ENCODE measurements around the gene RPL3. TPM values are rescaled to one million over a fixed set of nuclear protein-coding genes. Genes with fewer than 3 reads are reported as not detected.

Gene RPL3
- total and polyA plus RNA-seq, 9 donors, result 1,838 to 3,798 (median 3,309) TPM

- peak overlapping the region; percentile 31 for H3K27ac ChIP-seq (ENCODE audit: low read length)
- H3K27me3 ChIP-seq (ENCODE audit: control insufficient read depth, insufficient read depth, low read length), result peaks cover 2% of the 10 kb centered on the region
- WGBS (ENCODE audit: insufficient coverage), result 72% methylated on average over 2 of the region's 6 CpGs
- H3K4me3 ChIP-seq (ENCODE audit: low read length), result no peak overlapping the region
- no peaks in the 10 kb centered on the region for H3K36me3 ChIP-seq (ENCODE audit: control insufficient read depth, insufficient read depth, low read length)
- H3K9me3 ChIP-seq (replicated peaks; ENCODE audit: control insufficient read depth, low read depth, low read length), result no peaks in the 10 kb centered on the region
- DNase-seq, result no peak
- peaks cover 30% of the 10 kb centered on the region for H3K4me1 ChIP-seq (ENCODE audit: control insufficient read depth, insufficient read depth, low read length)
Observed at GRCh38 chr22:39277142-39277607, 42.2 kb downstream of the RPL3 start.

GRCh38 chr22:39276440-39277141 lies 42.8 kb downstream of the RPL3 start:
- H3K4me1 ChIP-seq (ENCODE audit: control insufficient read depth, insufficient read depth, low read length), result peaks cover 30% of the 10 kb centered on the region
- peaks cover 2% of the 10 kb centered on the region for H3K27me3 ChIP-seq (ENCODE audit: control insufficient read depth, insufficient read depth, low read length)
- 87% methylated on average over 4 of the region's 12 CpGs for WGBS (ENCODE audit: insufficient coverage)
- no peak overlapping the region for H3K27ac ChIP-seq (ENCODE audit: low read length)
- no peaks in the 10 kb centered on the region for H3K36me3 ChIP-seq (ENCODE audit: control insufficient read depth, insufficient read depth, low read length)
- no peak for DNase-seq
- H3K9me3 ChIP-seq (replicated peaks; ENCODE audit: control insufficient read depth, low read depth, low read length), result no peaks in the 10 kb centered on the region
- no peak overlapping the region for H3K4me3 ChIP-seq (ENCODE audit: low read length)

- H3K36me3 ChIP-seq (ENCODE audit: control insufficient read depth, insufficient read depth, low read length), result no peaks in the 10 kb centered on the region
- peaks cover 2% of the 10 kb centered on the region for H3K9me3 ChIP-seq (replicated peaks; ENCODE audit: control insufficient read depth, low read depth, low read length)
- H3K4me3 ChIP-seq (ENCODE audit: low read length), result no peak overlapping the region
- H3K4me1 ChIP-seq (ENCODE audit: control insufficient read depth, insufficient read depth, low read length), result peaks cover 26% of the 10 kb centered on the region
- DNase-seq, result no peak
- WGBS (ENCODE audit: insufficient coverage), result 68% methylated on average over 4 of the region's 9 CpGs
- peaks cover 2% of the 10 kb centered on the region for H3K27me3 ChIP-seq (ENCODE audit: control insufficient read depth, insufficient read depth, low read length)
- no peak overlapping the region for H3K27ac ChIP-seq (ENCODE audit: low read length)
Observed at GRCh38 chr22:39275814-39276439, 43.5 kb downstream of the RPL3 start.

- Histone ChIP-seq H3K4me3 (ENCODE audit: low read length) (no peak overlapping the region), H3K4me1 (ENCODE audit: control insufficient read depth, insufficient read depth, low read length) (peaks cover 22% of the 10 kb centered on the region), H3K27ac (ENCODE audit: low read length) (no peak overlapping the region), H3K36me3 (ENCODE audit: control insufficient read depth, insufficient read depth, low read length) (no peaks in the 10 kb centered on the region), H3K9me3 (replicated peaks; ENCODE audit: control insufficient read depth, low read depth, low read length) (peaks cover 2% of the 10 kb centered on the region), H3K27me3 (ENCODE audit: control insufficient read depth, insufficient read depth, low read length) (peaks cover 2% of the 10 kb centered on the region)
- no peak for DNase-seq
- 79% methylated on average over 14 of the region's 17 CpGs for WGBS (ENCODE audit: insufficient coverage)
Observed at GRCh38 chr22:39273950-39274887, 45.2 kb downstream of the RPL3 start.

- no peak for DNase-seq
- peaks cover 21% of the 10 kb centered on the region for H3K4me1 ChIP-seq (ENCODE audit: control insufficient read depth, insufficient read depth, low read length)
- H3K36me3 ChIP-seq (ENCODE audit: control insufficient read depth, insufficient read depth, low read length), result no peaks in the 10 kb centered on the region
- peaks cover 2% of the 10 kb centered on the region for H3K9me3 ChIP-seq (replicated peaks; ENCODE audit: control insufficient read depth, low read depth, low read length)
- no peaks in the 10 kb centered on the region for H3K27me3 ChIP-seq (ENCODE audit: control insufficient read depth, insufficient read depth, low read length)
- H3K4me3 ChIP-seq (ENCODE audit: low read length), result no peak overlapping the region
- no peak overlapping the region for H3K27ac ChIP-seq (ENCODE audit: low read length)
- WGBS (ENCODE audit: insufficient coverage), result 93% methylated on average over 7 of the region's 9 CpGs
Observed at GRCh38 chr22:39270792-39271191, 48.6 kb downstream of the RPL3 start.

GRCh38 chr22:39270280-39270679 lies 49.1 kb downstream of the RPL3 start:
- peaks cover 2% of the 10 kb centered on the region for H3K9me3 ChIP-seq (replicated peaks; ENCODE audit: control insufficient read depth, low read depth, low read length)
- DNase-seq, result no peak
- peaks cover 21% of the 10 kb centered on the region for H3K4me1 ChIP-seq (ENCODE audit: control insufficient read depth, insufficient read depth, low read length)
- H3K36me3 ChIP-seq (ENCODE audit: control insufficient read depth, insufficient read depth, low read length), result no peaks in the 10 kb centered on the region
- H3K27me3 ChIP-seq (ENCODE audit: control insufficient read depth, insufficient read depth, low read length), result no peaks in the 10 kb centered on the region
- no peak overlapping the region for H3K4me3 ChIP-seq (ENCODE audit: low read length)
- WGBS (ENCODE audit: insufficient coverage), result 57% methylated on average over 2 of the region's 5 CpGs
- H3K27ac ChIP-seq (ENCODE audit: low read length), result no peak overlapping the region

GRCh38 chr22:39269095-39269790 lies 50.2 kb downstream of the RPL3 start:
- H3K27me3 ChIP-seq (ENCODE audit: control insufficient read depth, insufficient read depth, low read length), result no peaks in the 10 kb centered on the region
- peak overlapping the region; percentile 62 for H3K27ac ChIP-seq (ENCODE audit: low read length)
- 60% methylated on average over 1 of the region's 11 CpGs for WGBS (ENCODE audit: insufficient coverage)
- H3K36me3 ChIP-seq (ENCODE audit: control insufficient read depth, insufficient read depth, low read length), result no peaks in the 10 kb centered on the region
- peaks cover 2% of the 10 kb centered on the region for H3K9me3 ChIP-seq (replicated peaks; ENCODE audit: control insufficient read depth, low read depth, low read length)
- peaks cover 21% of the 10 kb centered on the region for H3K4me1 ChIP-seq (ENCODE audit: control insufficient read depth, insufficient read depth, low read length)
- DNase-seq, result no peak
- no peak overlapping the region for H3K4me3 ChIP-seq (ENCODE audit: low read length)

- H3K27ac ChIP-seq (ENCODE audit: low read length), result peak overlapping the region; percentile 62
Observed at GRCh38 chr22:39268645-39269044, 50.8 kb downstream of the RPL3 start.

GRCh38 chr22:39267974-39268373 lies 51.4 kb downstream of the RPL3 start:
- Histone ChIP-seq H3K9me3 (replicated peaks; ENCODE audit: control insufficient read depth, low read depth, low read length) (peaks cover 2% of the 10 kb centered on the region), H3K36me3 (ENCODE audit: control insufficient read depth, insufficient read depth, low read length) (no peaks in the 10 kb centered on the region), H3K27ac (ENCODE audit: low read length) (peak overlapping the region; percentile 35), H3K4me1 (ENCODE audit: control insufficient read depth, insufficient read depth, low read length) (peaks cover 21% of the 10 kb centered on the region), H3K27me3 (ENCODE audit: control insufficient read depth, insufficient read depth, low read length) (no peaks in the 10 kb centered on the region), H3K4me3 (ENCODE audit: low read length) (no peak overlapping the region)
- WGBS (ENCODE audit: insufficient coverage), result 87% methylated on average over 3 of the region's 8 CpGs
- DNase-seq, result no peak

More at GRCh38 chr22:39268645-39269044, 50.8 kb downstream of the RPL3 start:
- H3K36me3 ChIP-seq (ENCODE audit: control insufficient read depth, insufficient read depth, low read length), result no peaks in the 10 kb centered on the region
- 58% methylated on average over 3 of the region's 7 CpGs for WGBS (ENCODE audit: insufficient coverage)
- H3K9me3 ChIP-seq (replicated peaks; ENCODE audit: control insufficient read depth, low read depth, low read length), result peaks cover 2% of the 10 kb centered on the region
- H3K27me3 ChIP-seq (ENCODE audit: control insufficient read depth, insufficient read depth, low read length), result no peaks in the 10 kb centered on the region
- peaks cover 21% of the 10 kb centered on the region for H3K4me1 ChIP-seq (ENCODE audit: control insufficient read depth, insufficient read depth, low read length)
- no peak for DNase-seq
- no peak overlapping the region for H3K4me3 ChIP-seq (ENCODE audit: low read length)

Data from muscle of leg (tissue), 11 donors.